Activated naive CD4-positive, alpha-beta T cell treated with anti-CD3 and anti-CD28 coated beads for 36 hours (primary cell): ENCODE measurements around the gene NRG3. TPM values are rescaled to one million over a fixed set of nuclear protein-coding genes. Genes with fewer than 3 reads are reported as not detected.

ENCODE experiments used
- CTCF ChIA-PET: fragments of 350-600 bp; sonication (Branson Sonifier 250); formaldehyde crosslinking; loops from one replicate; lab custom pipeline; 2021; ENCODE audit warnings: antibody characterized with exemption; lab: Charles Lee
- DNase-seq: peaks from one replicate; pipeline ENCODE4 v3.0.0-alpha.2; 2020
- H3K27ac Mint-ChIP-seq: one replicate; pipeline ENCODE4 v1.8.0; 2021; ENCODE audit warnings: mild to moderate bottlenecking, mixed read lengths
- H3K27me3 Mint-ChIP-seq: one replicate; pipeline ENCODE4 v1.8.0; 2021; ENCODE audit warnings: low read depth, mixed read lengths
- H3K36me3 Mint-ChIP-seq: one replicate; pipeline ENCODE4 v1.8.0; 2021; ENCODE audit warnings: low read depth, mixed read lengths
- H3K4me1 Mint-ChIP-seq: one replicate; pipeline ENCODE4 v1.8.0; 2021; ENCODE audit warnings: low read depth, mixed read lengths
- H3K4me3 Mint-ChIP-seq: one replicate; pipeline ENCODE4 v1.8.0; 2021; ENCODE audit warnings: mild to moderate bottlenecking, moderate library complexity, mixed read lengths
- H3K9me3 Mint-ChIP-seq: one replicate; pipeline ENCODE4 v1.8.0; 2021; ENCODE audit warnings: mixed read lengths
- intact Hi-C: fragments of 100-400 bp; cut with micrococcal nuclease; formaldehyde crosslinking; loops from one replicate; pipeline ENCODE4 v1.15.1; 2023
- total RNA-seq, 2 experiments: library from RNA; stranded (reverse); gene quantifications; one replicate each; pipeline ENCODE4 v1.2.3, GENCODE V29; 2021

NRG3 gene
- total RNA-seq, 2 experiments from 2014 or later: not detected

- no peak overlapping the region for H3K4me3 Mint-ChIP-seq
- CTCF ChIA-PET: no interaction called here
- no peaks in the 10 kb centered on the region for H3K27me3 Mint-ChIP-seq
- H3K9me3 Mint-ChIP-seq: no peaks in the 10 kb centered on the region
- no peak overlapping the region for H3K27ac Mint-ChIP-seq
- no peaks in the 10 kb centered on the region for H3K4me1 Mint-ChIP-seq
- H3K36me3 Mint-ChIP-seq: no peaks in the 10 kb centered on the region
- no peak for DNase-seq
- intact Hi-C loops: no loop called here
Observed at GRCh38 chr10:82245906-82246560, 371.0 kb downstream of the NRG3 start.

- no peak for DNase-seq
- Mint-ChIP-seq H3K27me3 (no peaks in the 10 kb centered on the region), H3K4me1 (no peaks in the 10 kb centered on the region), H3K36me3 (no peaks in the 10 kb centered on the region), H3K9me3 (no peaks in the 10 kb centered on the region), H3K27ac (no peak overlapping the region), H3K4me3 (no peak overlapping the region)
- intact Hi-C loops: no loop called here
- CTCF ChIA-PET: no interaction called here
Observed at GRCh38 chr10:82249141-82249540, 374.1 kb downstream of the NRG3 start.

GRCh38 chr10:82251222-82251906, 376.4 kb downstream of the NRG3 start:
- no peaks in the 10 kb centered on the region for H3K27me3 Mint-ChIP-seq
- no peak overlapping the region for H3K4me3 Mint-ChIP-seq
- intact Hi-C loops: no loop called here
- H3K36me3 Mint-ChIP-seq: no peaks in the 10 kb centered on the region
- no peak overlapping the region for H3K27ac Mint-ChIP-seq
- H3K4me1 Mint-ChIP-seq: no peaks in the 10 kb centered on the region
- no peak for DNase-seq
- no peaks in the 10 kb centered on the region for H3K9me3 Mint-ChIP-seq
- CTCF ChIA-PET: no interaction called here

- intact Hi-C loops: no loop called here
- H3K27ac Mint-ChIP-seq: no peak overlapping the region
- no peaks in the 10 kb centered on the region for H3K27me3 Mint-ChIP-seq
- no peaks in the 10 kb centered on the region for H3K4me1 Mint-ChIP-seq
- no peak for DNase-seq
- H3K4me3 Mint-ChIP-seq: no peak overlapping the region
- no peaks in the 10 kb centered on the region for H3K9me3 Mint-ChIP-seq
- CTCF ChIA-PET: no interaction called here
- H3K36me3 Mint-ChIP-seq: no peaks in the 10 kb centered on the region
Observed at GRCh38 chr10:82252081-82252480, 377.1 kb downstream of the NRG3 start.

- peaks cover 4% of the 10 kb centered on the region for H3K9me3 Mint-ChIP-seq
- no peak for DNase-seq
- no peak overlapping the region for H3K4me3 Mint-ChIP-seq
- no peaks in the 10 kb centered on the region for H3K27me3 Mint-ChIP-seq
- intact Hi-C loops: no loop called here
- CTCF ChIA-PET: no interaction called here
- no peaks in the 10 kb centered on the region for H3K36me3 Mint-ChIP-seq
- no peaks in the 10 kb centered on the region for H3K4me1 Mint-ChIP-seq
- H3K27ac Mint-ChIP-seq: no peak overlapping the region
Observed at GRCh38 chr10:82254237-82254636, 379.2 kb downstream of the NRG3 start.

- H3K27me3 Mint-ChIP-seq: no peaks in the 10 kb centered on the region
- no peak overlapping the region for H3K27ac Mint-ChIP-seq
- no peaks in the 10 kb centered on the region for H3K36me3 Mint-ChIP-seq
- peaks cover 5% of the 10 kb centered on the region for H3K9me3 Mint-ChIP-seq
- H3K4me3 Mint-ChIP-seq: no peak overlapping the region
- no peaks in the 10 kb centered on the region for H3K4me1 Mint-ChIP-seq
- intact Hi-C loops: no loop called here
- no peak for DNase-seq
- CTCF ChIA-PET: no interaction called here
Observed at GRCh38 chr10:82256275-82256674, 381.3 kb downstream of the NRG3 start.

GRCh38 chr10:82266438-82266837, 391.4 kb downstream of the NRG3 start:
- Mint-ChIP-seq H3K27me3 (no peaks in the 10 kb centered on the region), H3K27ac (no peak overlapping the region), H3K4me1 (no peaks in the 10 kb centered on the region), H3K36me3 (no peaks in the 10 kb centered on the region), H3K4me3 (no peak overlapping the region), H3K9me3 (peaks cover 10% of the 10 kb centered on the region)
- intact Hi-C loops: no loop called here
- DNase-seq: no peak
- CTCF ChIA-PET: no interaction called here

- H3K36me3 Mint-ChIP-seq: no peaks in the 10 kb centered on the region
- DNase-seq: no peak
- H3K27me3 Mint-ChIP-seq: no peaks in the 10 kb centered on the region
- intact Hi-C loops: no loop called here
- no peaks in the 10 kb centered on the region for H3K4me1 Mint-ChIP-seq
- no peak overlapping the region for H3K27ac Mint-ChIP-seq
- CTCF ChIA-PET: no interaction called here
- peaks cover 10% of the 10 kb centered on the region for H3K9me3 Mint-ChIP-seq
- H3K4me3 Mint-ChIP-seq: no peak overlapping the region
Observed at GRCh38 chr10:82267014-82267413, 392.0 kb downstream of the NRG3 start.

GRCh38 chr10:82267465-82267864, 392.5 kb downstream of the NRG3 start:
- DNase-seq: no peak
- no peak overlapping the region for H3K27ac Mint-ChIP-seq
- H3K27me3 Mint-ChIP-seq: no peaks in the 10 kb centered on the region
- H3K36me3 Mint-ChIP-seq: no peaks in the 10 kb centered on the region
- intact Hi-C loops: no loop called here
- no peak overlapping the region for H3K4me3 Mint-ChIP-seq
- H3K9me3 Mint-ChIP-seq: peaks cover 10% of the 10 kb centered on the region
- CTCF ChIA-PET: no interaction called here
- H3K4me1 Mint-ChIP-seq: no peaks in the 10 kb centered on the region

- Mint-ChIP-seq H3K27me3 (no peaks in the 10 kb centered on the region), H3K27ac (no peak overlapping the region), H3K4me1 (no peaks in the 10 kb centered on the region), H3K9me3 (peaks cover 10% of the 10 kb centered on the region), H3K36me3 (no peaks in the 10 kb centered on the region), H3K4me3 (no peak overlapping the region)
- intact Hi-C loops: no loop called here
- no peak for DNase-seq
- CTCF ChIA-PET: no interaction called here
Observed at GRCh38 chr10:82267960-82268359, 393.0 kb downstream of the NRG3 start.

- Mint-ChIP-seq H3K9me3 (no peaks in the 10 kb centered on the region), H3K4me1 (no peaks in the 10 kb centered on the region), H3K27me3 (no peaks in the 10 kb centered on the region), H3K36me3 (no peaks in the 10 kb centered on the region), H3K4me3 (no peak overlapping the region), H3K27ac (no peak overlapping the region)
- intact Hi-C loops: no loop called here
- no peak for DNase-seq
- CTCF ChIA-PET: no interaction called here
Observed at GRCh38 chr10:82277591-82277990, 402.6 kb downstream of the NRG3 start.

- no peaks in the 10 kb centered on the region for H3K4me1 Mint-ChIP-seq
- no peak overlapping the region for H3K4me3 Mint-ChIP-seq
- CTCF ChIA-PET: no interaction called here
- no peak for DNase-seq
- intact Hi-C loops: no loop called here
- no peaks in the 10 kb centered on the region for H3K9me3 Mint-ChIP-seq
- no peak overlapping the region for H3K27ac Mint-ChIP-seq
- no peaks in the 10 kb centered on the region for H3K36me3 Mint-ChIP-seq
- H3K27me3 Mint-ChIP-seq: no peaks in the 10 kb centered on the region
Observed at GRCh38 chr10:82278401-82279182, 403.6 kb downstream of the NRG3 start.
